ENCODE measurements around the gene GLB1L3.

GLB1L3 gene

DNA sequence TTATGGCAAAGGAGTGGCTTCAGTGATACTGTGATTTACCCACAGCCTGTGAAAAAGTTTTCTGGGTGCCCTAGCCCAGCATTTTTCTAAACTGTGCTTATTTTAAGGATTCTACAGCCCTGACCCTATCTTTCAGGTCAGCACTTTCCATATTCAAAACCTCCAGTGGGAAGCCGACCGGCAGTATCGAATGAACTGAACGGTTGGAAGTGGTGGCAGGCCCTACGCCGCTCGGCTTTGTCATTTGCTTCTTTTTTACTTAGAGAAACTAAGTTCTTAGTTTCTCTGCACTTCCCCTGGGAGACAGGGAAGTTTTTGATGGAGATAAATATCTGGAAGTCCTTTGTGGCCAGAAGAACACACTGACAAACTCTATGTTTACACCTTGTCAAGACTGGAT is 56.6 kb downstream of the GLB1L3 start:
- TF ChIP-seq, protein P1, sequence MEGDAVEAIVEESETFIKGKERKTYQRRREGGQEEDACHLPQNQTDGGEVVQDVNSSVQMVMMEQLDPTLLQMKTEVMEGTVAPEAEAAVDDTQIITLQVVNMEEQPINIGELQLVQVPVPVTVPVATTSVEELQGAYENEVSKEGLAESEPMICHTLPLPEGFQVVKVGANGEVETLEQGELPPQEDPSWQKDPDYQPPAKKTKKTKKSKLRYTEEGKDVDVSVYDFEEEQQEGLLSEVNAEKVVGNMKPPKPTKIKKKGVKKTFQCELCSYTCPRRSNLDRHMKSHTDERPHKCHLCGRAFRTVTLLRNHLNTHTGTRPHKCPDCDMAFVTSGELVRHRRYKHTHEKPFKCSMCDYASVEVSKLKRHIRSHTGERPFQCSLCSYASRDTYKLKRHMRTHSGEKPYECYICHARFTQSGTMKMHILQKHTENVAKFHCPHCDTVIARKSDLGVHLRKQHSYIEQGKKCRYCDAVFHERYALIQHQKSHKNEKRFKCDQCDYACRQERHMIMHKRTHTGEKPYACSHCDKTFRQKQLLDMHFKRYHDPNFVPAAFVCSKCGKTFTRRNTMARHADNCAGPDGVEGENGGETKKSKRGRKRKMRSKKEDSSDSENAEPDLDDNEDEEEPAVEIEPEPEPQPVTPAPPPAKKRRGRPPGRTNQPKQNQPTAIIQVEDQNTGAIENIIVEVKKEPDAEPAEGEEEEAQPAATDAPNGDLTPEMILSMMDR (conservative IDR thresholded peaks at IDR 0.05; ENCODE audit: low read depth, low read length), result no peak
- H3K4me3 ChIP-seq (ENCODE audit: low read length), result peak overlapping the region; percentile 66
- DNase-seq (ENCODE audit: low read depth), result no peak

DNA sequence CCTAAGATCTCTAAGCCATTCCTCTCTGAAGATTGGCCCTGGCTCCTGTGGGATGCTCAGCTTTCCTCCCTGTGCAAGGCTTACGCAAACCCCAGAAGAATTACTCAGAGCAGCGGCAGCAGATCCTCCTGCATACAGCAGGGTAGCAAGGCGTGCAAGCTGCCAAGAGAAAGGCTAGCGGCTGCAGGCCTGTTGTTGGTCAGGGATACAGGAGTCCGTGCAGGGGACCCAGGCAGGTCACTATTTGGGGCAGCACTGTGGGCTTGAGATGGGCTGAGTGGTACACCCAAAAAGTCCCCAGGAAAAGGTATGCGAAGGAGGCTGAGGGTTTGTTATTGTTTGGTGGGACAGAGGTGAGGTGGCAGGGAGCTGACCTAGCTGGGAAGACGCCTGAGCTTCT is 57.1 kb downstream of the GLB1L3 start:
- DNase-seq (ENCODE audit: low read depth), result no peak
- TF ChIP-seq, protein P1 (conservative IDR thresholded peaks at IDR 0.05; ENCODE audit: low read depth, low read length), result no peak

DNA sequence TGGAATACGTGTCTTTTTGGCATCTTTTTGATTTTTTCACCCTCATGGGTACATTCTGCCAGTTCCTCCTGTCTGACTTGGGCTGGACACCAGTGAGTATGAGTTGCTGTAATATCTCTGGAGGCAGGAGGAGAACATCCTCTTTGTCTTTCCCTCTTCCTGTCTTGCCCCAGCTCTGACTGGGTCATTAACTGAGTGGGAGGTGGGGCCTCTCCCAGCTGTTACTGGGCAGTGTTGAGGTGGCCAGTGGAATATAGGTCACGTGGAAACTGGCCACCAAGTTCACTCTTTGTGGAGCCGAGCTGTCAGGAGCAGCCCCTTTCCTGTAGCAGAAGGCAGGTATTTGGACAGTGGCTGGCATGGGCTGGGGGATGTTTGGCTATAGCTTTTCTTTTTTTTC is 57.8 kb downstream of the GLB1L3 start:
- DNase-seq (ENCODE audit: low read depth), result no peak

More for the DNA sequence above, 57.1 kb downstream of the GLB1L3 start:
- no peak overlapping the region for H3K4me3 ChIP-seq (ENCODE audit: low read length)

DNA sequence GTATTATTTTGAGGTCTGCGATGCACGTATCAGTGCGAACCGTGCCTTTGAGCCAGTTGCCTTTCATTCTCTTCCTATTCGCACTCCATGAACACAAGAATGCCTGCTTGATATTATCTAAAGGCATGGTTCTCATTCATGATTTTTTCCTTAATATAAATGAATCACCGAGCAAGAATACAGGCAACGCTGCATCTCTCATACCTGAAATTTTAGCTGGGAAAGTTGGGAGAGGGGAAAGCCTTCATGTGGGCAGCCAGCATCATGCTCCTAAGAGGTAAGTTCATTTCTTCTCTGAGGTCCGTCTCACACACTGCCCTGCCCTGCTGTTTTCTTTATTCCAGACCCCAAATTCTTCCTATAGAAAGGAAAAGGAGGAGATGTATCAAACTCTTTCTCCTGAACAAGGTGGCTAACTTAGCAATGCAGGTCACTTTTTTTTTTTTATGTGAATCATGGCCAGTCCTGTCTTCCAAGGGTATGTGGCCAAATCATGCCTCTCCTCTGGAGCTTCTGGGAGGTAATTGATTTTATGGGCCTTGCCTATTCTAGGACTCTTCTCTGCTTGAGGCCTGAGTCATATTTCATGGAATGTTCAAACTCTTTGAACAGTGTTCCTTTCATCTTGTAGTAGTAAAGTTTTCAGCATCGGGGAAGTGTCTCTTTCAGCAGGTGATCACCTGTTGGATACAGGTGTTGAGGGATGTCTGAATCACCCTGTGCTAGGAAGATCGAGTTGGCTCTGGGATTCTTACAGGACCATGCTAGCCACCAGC is 58.8 kb downstream of the GLB1L3 start:
- TF ChIP-seq, protein P1 (conservative IDR thresholded peaks at IDR 0.05; ENCODE audit: low read depth, low read length), result no peak
- no peak overlapping the region for H3K4me3 ChIP-seq (ENCODE audit: low read length)
- no peak for DNase-seq (ENCODE audit: low read depth)

More for the DNA sequence above, 57.8 kb downstream of the GLB1L3 start:
- no peak overlapping the region for H3K4me3 ChIP-seq (ENCODE audit: low read length)
- TF ChIP-seq, protein P1 (conservative IDR thresholded peaks at IDR 0.05; ENCODE audit: low read depth, low read length), result no peak

DNA sequence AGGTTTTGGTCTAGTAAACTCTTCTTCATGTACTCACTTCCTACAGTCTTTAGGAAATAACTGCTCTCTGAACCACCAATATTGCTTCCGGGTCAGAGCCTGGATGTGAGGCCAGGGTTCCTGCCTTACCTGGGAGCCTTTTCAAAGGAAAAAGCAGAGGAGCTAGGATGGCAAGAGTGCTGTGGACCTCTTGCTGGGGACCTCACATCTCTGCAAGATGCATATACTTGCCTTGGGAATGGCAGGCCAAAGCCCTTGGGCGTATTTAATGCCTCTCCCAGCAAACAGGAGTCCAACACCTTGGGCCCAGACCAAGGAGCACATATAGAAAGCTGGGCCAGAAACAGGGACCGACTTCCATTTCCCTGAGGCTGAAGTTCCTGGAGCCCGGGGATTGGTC is 60.9 kb downstream of the GLB1L3 start:
- DNase-seq (ENCODE audit: low read depth), result no peak
- H3K4me3 ChIP-seq (ENCODE audit: low read length), result no peak overlapping the region
- TF ChIP-seq, protein P1 (conservative IDR thresholded peaks at IDR 0.05; ENCODE audit: low read depth, low read length), result no peak

DNA sequence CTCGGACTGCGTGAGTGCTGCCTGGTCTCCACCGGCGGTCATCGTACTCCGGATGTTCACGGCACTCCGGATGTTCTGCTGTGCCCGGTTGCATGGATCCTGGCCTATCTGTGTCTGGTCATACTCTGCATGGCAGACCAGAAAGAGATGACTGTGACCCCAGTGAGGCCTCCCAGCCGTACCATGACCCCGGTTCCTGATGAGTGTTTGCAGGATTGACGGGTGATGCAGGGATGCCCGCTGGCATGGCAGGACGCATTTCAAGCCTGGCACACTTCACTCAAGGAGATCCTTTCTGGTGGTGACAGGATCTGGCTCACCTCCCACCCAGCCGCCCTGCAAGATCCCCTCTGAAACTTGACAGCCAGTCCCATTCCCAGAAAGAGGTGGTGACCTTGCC is 61.9 kb downstream of the GLB1L3 start:
- TF ChIP-seq, protein P1 (conservative IDR thresholded peaks at IDR 0.05; ENCODE audit: low read depth, low read length), result no peak
- no peak overlapping the region for H3K4me3 ChIP-seq (ENCODE audit: low read length)
- no peak for DNase-seq (ENCODE audit: low read depth)

DNA sequence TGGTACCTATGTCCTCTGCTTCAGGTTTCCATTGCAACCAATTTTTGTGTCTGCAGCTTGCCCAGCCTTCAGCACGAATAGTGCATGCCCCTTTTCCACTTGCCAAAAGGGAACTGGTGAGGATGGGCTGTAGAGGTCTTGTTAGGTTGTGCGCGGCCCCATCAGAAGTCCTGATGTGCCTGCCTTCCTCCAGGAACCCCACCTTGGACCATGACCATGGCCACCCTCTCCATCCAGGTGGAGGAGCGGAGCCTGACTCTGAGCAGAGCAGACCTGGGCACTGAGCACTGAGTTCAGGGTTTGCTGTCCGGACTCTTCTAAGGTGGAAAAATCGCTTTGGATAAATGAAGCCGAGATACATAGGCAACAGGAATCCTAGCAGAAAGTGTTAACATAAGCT is 62.5 kb downstream of the GLB1L3 start:
- no peak overlapping the region for H3K4me3 ChIP-seq (ENCODE audit: low read length)
- DNase-seq (ENCODE audit: low read depth), result no peak
- TF ChIP-seq, protein P1 (conservative IDR thresholded peaks at IDR 0.05; ENCODE audit: low read depth, low read length), result no peak
